Limb (tissue), 2 donors: ENCODE data around the gene CDHR2.
"Not testable (repeated sequence)": the region's sequence is repeated elsewhere in the genome, so short reads cannot be mapped to it uniquely, and the experiment has no call there.

ENCODE experiments used
- DNase-seq, 2 donors: peaks; one replicate each; pipeline ENCODE4 v3.0.0-alpha.2; 2016; ENCODE audit errors: extremely low spot score in 2 of 2

Gene CDHR2

DNA sequence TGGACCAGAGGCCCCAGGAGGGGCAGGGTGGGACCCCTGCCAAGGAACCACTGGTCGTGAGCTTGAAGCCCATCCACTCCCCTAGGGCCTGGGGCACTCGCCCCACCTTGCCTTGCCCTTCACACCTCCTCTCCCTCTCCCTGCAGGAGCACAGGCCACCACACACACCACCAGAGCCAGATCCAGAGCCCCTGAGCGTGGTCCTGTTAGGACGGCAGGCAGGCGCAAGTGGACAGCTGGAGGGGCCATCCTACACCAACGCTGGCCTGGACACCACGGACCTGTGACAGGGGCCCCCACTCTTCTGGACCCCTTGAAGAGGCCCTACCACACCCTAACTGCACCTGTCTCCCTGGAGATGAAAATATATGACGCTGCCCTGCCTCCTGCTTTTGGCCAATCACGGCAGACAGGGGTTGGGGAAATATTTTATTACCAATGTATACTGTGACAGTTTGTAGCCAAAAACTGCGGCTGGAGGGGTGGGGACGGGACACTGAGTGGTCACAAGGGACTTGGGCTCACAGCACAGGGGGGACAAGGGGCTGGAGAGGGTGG lies 46.3 kb downstream of the CDHR2 start:
- DNase-seq, result no peak

DNA sequence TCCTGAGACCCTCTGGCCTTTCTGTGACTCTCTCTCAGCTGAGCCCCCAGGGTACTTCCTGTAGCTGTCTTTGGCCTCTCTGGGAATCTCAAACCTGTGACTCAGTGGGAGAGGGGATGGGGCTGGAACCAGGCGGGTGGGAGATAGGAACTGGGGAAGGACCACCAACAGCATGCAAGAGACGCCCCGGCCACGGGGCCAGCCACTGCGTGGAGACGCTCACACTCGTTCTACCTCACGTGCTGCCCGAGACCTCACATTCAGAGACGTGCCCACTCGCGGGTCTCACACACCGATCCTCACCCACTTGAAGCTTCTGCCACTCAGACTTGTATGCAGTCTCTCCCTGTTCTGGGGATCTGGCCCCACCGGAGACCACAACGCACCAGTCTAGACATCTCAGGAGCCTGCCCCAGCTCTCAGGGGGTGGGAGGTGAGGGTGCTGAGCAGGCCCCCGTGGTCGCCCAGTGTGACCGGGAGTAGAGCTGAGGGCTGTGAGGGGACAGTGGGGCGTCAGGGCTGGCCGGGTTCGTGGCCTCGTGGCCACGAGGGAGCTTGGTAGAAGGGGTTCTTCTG lies 47.0 kb downstream of the CDHR2 start:
- no peak for DNase-seq

DNA sequence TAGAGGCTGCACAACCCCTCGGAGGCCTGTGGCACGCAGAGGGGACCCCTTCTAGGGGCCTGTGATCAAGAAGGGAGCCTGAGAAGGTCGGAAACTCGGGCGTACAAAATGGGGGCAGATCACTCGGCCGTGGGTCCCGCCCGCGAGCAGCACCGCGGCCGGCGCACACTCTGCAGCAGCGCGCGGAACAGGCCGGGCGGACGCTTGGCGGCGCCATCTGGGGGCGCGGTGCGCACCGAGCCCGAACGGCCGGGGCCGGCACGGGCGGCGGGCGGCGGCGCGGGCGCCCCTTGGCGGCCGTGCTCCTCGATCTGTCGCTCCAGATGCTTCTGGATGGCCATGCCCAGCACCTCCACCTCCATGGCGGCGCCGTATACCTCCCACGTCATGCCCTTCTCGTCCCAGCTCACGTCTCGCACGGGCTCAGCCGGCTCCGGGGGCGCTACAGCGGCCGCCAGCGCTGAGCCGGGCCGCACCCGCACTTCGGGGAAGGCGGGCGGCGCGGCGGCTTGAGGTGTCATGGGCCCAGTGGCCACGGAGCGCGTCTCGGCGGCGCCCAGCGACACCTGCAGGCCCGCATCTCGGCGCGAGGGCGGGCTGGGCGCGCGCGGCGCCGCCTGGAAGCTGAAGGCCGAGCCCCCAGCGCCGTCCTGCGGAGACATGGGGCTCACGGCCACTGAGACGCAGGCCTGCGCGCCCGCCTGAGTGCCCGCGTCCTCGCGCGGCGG lies 47.7 kb downstream of the CDHR2 start:
- peak in 1 of 2 donors; percentile 57 for DNase-seq

DNA sequence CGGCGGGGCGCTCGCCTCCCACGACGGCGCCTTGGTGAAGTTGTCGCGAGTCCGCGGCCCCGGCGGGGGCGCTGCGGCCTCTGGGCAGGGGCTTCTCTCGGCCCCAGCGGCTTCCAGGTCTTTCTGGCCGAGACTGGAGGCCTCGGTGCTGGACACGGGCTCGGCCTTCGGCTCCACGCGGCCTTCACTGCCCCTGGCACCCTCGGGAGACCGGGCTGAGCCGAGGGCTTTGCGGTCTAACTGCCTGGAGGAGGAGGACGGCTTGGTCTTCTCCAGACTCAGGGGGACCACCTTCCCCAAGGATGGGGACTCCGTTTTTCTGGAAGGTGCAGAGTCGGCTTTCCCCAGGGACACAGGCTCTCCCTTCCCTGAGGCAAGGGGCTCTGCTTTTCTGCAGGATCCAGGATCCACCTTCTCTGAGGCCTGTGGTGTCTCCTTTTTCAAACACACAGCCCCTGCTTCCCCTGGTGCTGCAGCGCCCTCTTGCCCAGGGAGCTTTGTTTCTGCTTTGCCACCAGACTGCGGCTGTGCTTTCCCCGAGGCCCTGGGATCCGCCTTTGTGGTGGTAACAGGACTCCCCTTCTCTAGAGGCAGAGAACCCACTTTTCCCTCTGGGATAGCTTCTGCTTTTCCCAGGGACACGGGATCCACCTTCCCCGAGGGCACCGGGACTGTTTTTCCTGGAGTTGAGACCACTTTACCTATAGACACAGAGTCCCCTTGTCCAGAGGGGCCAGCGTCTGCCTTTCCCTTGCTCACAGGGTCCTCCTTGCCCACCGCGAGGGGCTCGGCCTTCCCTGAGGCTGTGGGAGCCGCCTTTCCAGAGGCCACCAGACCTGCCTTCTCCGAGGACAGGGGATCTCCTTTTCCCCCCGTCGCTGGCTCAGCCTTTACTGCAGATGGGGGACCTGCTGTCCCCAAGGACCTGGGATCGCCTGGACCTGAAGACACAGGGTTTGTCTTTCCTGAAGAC lies 48.6 kb downstream of the CDHR2 start:
- DNase-seq, result no peak

- DNase-seq, result not testable (repeated sequence)
Observed at GRCh38 chr5:176599749-176600430, 50.7 kb downstream of the CDHR2 start.

DNA sequence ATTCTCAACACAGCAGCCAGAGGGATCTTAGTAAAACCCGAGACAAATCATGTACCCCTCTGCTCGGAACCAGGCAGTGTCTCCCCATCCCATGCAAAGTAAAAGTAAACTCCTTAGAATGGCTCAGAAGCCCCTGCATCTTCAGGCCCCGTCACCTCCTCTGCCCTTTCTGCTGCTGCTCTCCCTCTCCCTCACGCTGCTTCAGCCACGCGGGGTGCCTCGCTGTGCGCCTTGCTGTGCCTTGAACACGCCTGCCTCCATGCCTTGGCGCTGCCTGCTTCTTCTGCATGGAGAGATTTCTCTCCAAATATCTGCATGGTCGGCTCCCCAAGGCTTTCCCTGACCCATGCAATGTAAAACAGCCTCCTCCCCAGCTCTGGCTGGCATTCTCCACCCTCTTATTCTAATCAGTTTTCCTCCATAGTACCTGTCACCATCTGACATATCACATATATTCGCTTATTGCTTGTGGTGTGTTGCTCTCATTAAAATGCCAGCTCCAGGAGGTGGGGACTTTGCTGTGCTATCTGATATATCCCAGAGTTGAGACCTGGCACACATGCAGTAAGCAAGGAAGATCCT lies 52.9 kb downstream of the CDHR2 start:
- DNase-seq, result no peak

DNA sequence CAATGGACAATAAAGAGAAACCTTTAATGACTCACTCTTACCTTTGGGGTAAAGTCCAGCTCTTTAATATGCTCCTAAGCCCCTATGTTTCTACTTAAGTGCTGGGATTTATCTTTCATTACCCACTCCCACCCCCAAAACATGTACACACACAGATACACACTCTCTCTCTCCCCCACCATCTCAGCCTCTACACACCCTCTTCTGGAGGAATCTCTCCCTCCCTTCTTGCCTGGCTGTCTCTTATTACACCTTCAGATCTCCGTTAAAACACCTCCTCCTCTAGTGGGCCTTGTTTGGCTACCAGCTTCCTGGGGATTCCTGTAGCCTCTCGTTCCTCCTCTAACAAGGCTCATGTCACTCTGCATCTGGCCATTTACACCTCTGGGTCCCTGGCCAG lies 53.9 kb downstream of the CDHR2 start:
- DNase-seq, result no peak

- DNase-seq, result no peak
Observed at GRCh38 chr5:176606032-176606431, 56.9 kb downstream of the CDHR2 start.

DNA sequence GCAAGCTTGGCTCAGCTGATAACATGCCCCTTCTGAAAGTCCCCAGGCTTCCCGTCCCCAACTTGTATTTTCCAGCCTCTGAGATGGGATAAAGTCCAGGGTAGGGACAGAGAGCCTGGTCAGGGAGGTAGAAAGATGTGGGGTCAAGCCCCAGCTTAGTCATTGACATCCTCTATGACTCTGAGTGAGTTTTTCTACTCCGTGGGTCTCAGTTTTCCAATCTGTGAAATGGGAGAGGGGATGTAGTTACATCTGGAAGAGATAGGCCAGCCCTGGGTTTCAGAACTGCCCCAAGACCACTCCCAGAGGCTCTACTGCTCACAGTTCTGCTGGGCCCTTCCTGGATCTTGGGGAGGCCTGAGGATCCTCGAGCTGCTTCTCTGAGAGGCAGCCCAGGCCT lies 57.7 kb downstream of the CDHR2 start:
- DNase-seq, result no peak

DNA sequence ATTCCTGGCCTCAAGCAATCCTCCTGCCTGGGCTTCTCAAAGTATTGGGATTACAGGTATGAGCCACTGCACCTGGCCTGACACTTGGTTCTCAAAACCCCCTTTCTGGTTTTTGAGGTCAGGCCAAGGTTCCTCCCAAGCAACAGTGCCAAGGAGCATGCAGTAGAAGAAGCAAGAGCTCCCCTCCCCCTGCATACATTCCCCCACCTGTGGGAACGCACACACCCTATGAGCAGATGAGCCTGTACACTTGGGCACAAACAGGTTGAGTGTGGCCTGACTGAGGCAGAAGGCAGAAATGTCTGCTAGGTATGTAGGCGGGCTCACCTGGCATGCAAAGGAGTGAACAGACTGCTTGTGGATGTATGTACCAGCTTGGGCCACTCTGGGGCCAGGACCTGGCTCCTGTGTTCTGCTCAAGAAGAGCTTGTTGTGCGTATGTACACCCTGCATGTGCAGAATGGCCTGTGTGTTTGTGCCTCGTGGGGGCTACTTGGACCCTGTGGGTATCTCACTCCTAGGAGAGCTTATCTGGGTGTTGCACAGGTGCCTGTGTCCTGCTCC lies 59.1 kb downstream of the CDHR2 start:
- DNase-seq, result no peak

- no peak for DNase-seq
Observed at GRCh38 chr5:176608937-176609723, 60.0 kb downstream of the CDHR2 start.

GRCh38 chr5:176609724-176610434 lies 60.7 kb downstream of the CDHR2 start, which contains the start of gene GPRIN1:
Gene GPRIN1, minus strand, starts transcription at chr5:176610156. Its CDS starts 10,322 bp downstream, at chr5:176599834.
- DNase-seq, result peak; percentile 41 to 83

DNA sequence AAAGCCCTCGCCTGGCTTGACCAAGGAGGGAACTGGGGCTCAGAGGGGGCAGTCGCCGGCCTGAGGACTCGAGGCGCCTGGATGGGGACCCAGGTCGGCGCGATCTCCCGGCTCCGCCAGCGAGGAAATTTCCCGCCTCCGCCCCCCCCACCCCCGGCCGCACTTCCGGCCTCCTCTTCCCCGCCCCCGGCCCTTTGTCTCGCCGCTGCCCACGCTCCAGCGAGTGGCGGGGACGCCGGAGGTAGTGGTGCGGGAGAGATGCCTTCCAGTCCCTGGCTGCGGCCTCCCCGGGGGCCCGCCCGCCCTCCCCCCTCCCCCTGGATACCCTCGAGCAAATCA lies 61.3 kb downstream of the CDHR2 start:
- peak in 1 of 2 donors; percentile 64 for DNase-seq

- peak; percentile 71 to 84 for DNase-seq
Observed at GRCh38 chr5:176611435-176611834, 62.3 kb downstream of the CDHR2 start.

DNA sequence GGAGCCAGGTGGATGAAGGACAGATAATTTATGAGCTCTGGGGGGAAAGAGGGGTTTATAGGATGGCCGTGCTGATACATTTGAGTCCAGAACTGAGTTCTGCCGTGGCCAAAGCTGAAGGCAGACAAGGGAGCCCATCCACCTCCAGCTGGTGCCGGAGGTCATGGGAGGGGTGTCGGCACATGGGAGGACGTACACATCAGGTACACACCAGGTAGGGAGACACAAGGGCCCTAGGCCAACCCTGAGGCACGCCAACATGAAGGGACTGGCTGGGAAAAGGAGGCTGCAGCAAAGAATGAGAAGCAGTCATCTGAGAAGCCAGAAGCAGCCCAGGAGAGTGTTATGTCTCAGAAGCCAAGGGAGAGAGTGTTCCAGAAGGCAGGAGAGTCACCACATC lies 62.9 kb downstream of the CDHR2 start:
- DNase-seq, result no peak

DNA sequence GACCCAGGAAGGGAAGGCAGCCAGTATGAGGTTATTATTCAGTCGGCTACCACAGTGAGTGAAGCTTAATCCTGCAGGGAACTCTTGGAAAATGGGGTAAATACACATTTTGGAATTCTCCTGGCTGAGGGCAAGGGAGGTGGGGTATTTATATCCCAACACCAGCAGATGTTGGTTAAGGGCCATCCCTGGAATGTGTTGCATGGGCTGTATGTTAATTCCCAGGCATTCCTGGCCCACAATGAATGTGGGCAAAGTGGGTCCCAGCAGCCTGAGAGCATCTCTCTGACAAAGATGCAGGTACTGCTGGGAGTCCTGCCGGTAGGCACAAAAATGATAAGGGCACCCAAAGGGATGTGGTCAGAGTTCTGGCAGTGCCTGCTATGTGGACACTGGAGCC lies 63.7 kb downstream of the CDHR2 start:
- no peak for DNase-seq

DNA sequence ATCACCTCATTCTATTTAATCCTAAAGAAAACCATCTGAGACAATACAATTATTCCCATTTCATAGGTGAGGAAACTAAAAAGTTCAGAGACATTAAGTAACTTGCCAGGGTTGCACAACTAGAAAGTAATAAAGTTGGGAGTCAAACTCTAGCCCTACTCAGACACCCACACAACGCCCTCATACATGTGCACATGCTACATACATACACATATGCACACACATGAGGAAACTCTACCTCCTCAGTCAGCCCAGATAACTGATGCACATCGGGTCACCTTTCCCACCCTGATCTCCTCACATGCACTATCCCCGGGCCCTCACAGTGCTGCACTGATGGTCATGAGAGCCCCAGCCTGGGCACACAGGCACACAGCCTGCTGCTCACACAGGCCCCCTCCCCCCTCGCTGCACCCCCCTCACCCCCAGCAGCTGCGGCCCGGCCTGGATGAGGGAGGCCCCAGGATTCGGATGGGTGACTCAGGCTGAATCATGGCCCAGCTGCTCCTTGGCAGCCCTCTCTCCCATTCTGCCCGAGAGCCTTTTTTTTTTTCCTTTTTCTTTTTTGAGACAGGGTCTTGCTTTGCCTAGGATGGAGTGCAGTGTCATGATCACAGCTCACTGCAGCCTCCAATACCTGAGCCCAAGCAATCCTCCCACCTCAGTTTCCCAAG lies 65.8 kb downstream of the CDHR2 start:
- DNase-seq, result no peak

DNA sequence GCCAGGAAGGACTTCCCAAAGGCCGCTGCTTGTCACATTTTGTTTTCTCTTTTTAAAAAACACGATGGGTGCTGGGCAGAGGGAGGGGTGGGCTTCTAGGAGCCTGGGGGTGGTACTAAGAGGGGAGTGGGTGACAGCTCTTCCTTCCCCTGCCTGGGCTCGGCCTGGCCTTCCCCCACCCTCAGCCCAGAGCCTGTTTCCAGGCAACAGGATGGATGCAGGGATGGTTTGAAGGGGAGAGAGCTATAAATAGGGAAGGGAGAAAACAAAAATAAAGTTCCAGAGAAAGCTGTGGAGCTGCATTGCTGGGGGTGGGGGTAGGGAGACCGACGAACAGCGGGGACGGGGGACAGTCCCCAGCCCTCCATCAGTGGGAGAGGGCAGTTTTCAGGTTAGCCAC lies 67.4 kb downstream of the CDHR2 start:
- DNase-seq, result no peak

DNA sequence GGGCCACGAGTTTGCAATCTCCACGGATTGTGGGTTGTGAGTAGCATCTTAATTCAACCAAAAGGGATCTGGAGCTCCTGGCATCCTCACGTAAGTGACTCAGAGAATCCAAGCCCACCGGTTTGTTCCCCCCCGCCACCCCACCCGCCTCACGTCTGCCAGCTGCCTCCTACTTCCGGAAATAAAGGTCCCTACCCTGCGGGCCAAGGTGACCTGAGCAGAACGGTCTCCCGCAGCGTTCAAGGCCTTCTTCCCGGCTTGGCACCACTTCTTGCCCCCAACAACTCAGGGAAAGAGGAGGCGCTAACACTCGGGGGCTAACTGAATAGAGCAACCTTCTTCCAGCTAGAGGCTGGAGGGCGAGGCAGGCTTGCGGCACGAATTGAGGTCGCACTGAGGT lies 69.6 kb downstream of the CDHR2 start:
- no peak for DNase-seq
